GM21526 (cell line): ENCODE measurements around the gene SEMA3C.

Experiments
- ATAC-seq: cut with Tn5 transposase; IDR thresholded peaks from one replicate; pipeline ENCODE4 v1.9.1; 2021; ENCODE audit warnings: moderate library complexity; ENCODE audit not compliant: unreplicated experiment, low FRiP score

SEMA3C gene

DNA sequence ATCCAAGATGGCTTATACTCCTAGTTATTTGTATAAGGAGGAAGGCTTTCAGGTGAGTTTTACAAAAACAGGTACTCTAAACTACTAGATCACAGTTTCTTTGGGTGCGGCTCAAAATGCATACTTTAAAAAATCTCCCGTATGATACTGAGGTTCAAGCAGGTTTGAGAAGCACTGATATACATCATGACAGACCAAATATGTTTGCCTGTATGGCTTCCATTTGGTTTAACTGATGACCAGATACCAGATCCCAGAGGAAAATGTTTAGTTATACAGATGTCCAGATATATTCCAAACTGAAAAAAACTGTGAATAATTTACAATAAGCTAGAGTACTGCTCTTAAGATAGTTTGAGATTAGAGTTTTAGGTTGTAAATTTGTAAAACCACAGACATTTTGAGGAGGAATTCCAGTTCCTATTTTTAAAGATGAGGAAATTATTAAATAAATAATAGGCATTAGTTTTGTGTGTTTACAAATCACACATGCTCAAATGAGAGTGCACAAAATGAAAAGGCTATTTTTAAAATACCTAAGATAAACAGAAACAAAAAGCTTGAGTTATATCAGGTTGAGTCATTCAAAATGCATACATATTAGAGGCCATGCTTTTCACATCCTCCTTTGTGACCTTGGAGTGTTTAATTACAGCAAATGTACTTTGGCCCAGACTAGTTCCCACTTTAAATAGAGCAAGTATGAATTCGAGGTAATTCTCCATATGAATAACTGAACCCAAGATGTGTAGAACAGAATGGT is 60.5 kb downstream of the SEMA3C start:
- no peak for ATAC-seq

- no peak for ATAC-seq
Measured at GRCh38 chr7:80856769-80857168, 62.1 kb downstream of the SEMA3C start.

- no peak for ATAC-seq
Measured at GRCh38 chr7:80851896-80852476, 66.9 kb downstream of the SEMA3C start.

DNA sequence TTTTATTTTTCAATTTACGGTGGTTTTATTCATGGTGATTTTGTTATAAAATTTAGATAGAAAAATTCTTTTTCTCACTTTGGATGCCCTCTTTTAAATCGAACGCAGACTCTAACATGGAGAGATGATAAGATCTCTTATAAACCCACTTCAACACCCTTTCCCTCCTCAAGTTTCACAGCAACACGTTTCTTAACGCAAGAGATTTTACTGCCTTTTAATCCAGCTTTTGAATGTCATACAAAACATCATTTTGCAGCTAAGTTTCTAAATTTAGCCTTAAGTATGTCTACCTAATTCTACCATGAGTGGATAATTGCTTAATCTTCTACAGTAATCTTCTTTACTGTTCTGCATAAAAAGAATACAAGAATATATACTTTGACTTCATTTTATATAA is 70.0 kb downstream of the SEMA3C start:
- ATAC-seq, result no peak

GRCh38 chr7:80847895-80848294 is 71.0 kb downstream of the SEMA3C start:
- ATAC-seq, result no peak

GRCh38 chr7:80847027-80847426 is 71.8 kb downstream of the SEMA3C start:
- no peak for ATAC-seq

- ATAC-seq, result no peak
Measured at GRCh38 chr7:80844916-80845315, 73.9 kb downstream of the SEMA3C start.

GRCh38 chr7:80843018-80843677 is 75.7 kb downstream of the SEMA3C start:
- ATAC-seq, result no peak

DNA sequence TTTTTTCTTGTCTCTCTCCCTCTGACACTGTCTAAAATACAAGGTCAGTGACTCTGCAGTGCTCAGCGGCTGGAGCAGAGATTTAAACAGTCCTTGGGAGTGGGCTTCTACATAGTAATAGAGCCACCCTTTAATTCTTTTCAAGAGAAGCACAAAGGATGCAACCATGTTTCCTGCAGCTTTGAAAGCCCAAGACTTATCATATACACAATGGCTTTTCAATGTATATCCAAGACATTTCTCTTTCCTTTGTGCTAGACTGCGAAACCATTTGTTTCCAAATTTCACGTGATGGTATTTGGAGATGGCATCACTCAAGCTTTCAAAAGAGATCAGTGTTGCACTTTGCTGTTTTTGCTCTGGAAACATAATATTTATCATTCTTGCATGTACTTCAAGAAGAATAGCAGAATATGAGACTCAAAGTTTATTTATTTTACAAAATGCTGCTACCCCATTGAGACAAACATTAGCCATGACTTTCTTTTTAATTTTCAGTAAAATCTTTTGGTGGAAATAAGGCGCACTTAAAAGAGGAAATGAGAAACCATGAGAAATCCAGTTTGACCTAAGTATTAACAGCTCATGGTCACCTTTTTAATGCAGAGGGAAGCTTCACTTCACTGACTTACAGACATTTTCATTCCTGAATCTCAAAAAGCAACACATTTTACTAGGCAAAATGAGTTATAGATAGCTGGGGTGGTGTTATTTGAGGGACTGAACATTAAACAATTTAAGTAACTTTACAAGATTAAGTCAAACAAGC is 76.6 kb downstream of the SEMA3C start:
- no peak for ATAC-seq

DNA sequence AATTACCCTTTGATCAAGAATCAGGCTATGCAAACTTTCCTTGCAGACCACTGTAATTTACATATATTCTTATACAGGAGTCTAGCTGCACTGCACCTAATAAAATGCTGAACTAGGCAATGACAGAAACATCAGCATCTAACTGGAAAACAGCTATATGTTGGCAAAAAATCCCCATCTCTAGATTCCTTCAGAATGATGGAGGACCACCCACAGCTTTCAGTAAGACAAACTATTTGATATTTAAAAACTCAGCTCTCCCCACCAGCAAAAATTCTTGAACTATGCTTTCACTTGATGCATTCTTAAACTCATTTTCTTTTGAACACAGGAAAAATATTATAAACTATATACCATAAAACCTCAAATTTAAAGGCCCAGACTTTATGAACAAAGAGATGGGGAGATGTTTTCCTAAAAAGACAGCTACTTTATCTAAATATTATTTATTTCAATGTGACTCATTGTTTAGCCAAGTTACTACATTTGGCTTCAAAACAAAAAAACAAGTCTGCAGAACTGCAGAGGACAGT is 77.4 kb downstream of the SEMA3C start:
- no peak for ATAC-seq

- ATAC-seq, result no peak
Measured at GRCh38 chr7:80840681-80841080, 78.2 kb downstream of the SEMA3C start.

- no peak for ATAC-seq
Measured at GRCh38 chr7:80839855-80840254, 79.0 kb downstream of the SEMA3C start.

GRCh38 chr7:80838643-80839042 is 80.2 kb downstream of the SEMA3C start:
- no peak for ATAC-seq

DNA sequence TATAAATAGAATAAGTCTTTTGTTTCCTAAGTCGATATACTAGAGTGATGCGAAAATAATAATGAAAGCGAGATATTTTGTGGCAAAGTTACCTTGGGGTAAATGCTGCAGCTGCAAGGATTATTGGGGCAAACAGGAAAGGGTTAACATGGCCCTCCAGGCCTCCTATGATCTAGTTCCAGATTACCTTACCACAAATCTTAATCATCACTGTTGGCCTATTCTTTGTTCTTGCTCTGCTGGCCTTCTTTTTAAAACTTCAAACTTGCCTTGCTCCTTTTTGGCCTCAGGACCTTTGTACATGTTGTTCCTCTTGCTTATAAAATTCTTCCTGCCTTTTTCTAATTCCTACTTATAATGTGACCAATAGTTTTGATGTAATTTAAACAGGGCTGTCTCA is 81.5 kb downstream of the SEMA3C start:
- no peak for ATAC-seq

- ATAC-seq, result no peak
Measured at GRCh38 chr7:80835251-80835650, 83.6 kb downstream of the SEMA3C start.

DNA sequence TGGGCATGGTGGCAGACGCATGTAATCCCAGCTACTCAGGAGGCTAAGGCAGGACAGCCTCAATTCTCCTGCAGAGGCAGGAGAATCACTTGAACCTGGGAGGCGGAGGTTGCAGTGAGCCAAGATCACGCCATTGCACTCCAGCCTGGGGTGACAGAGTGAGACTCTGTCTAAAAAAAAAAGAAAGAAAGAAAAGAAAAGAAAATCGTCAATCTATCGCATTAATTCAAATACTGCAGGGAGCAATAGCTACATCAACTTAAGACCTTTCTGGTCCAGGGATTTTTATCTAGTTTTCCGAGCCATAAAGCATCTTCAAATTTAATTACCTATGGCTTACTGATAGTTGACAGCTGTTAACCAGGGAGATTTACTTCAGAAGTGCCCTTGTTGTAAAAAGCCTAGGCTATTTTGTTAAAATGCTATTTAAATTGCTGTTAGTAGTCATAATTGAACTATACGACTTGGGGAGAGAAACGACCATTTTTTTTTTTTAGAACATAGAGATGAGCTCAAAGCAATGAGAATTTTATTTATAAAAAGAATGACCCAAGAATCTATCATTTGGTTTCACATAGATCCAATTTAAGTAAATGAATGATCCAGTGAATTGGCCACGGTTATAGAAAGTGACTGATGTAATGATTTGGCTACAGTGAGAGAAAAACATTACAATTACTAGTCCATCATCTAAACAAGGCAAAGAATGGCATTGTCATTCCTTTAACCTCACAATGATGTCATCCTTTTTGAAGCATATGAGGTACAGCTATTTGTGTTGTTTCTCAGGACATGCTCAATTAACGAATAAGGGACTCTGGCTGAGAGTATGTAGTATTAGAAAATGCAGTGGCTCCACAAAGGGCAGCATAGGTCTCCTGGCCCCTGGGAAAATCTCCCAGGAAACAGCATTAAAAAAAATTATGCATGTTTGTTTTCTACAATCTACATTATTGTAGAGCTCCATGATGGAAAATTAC is 85.3 kb downstream of the SEMA3C start:
- no peak for ATAC-seq

- ATAC-seq, result no peak
Measured at GRCh38 chr7:80832006-80832405, 86.8 kb downstream of the SEMA3C start.

- ATAC-seq, result no peak
Measured at GRCh38 chr7:80830584-80831285, 88.1 kb downstream of the SEMA3C start.

- no peak for ATAC-seq
Measured at GRCh38 chr7:80830010-80830409, 88.8 kb downstream of the SEMA3C start.
